Activated T-cell treated with anti-CD3 and anti-CD28 coated beads for 24 hours (primary cell): Measurements from ENCODE around the gene C6.
"Not testable (repeated sequence)": the region's sequence is repeated elsewhere in the genome, so short reads cannot be mapped to it uniquely, and the experiment has no call there.

ENCODE experiments used
- DNase-seq: peaks from one replicate; pipeline ENCODE4 v3.0.0-alpha.2; 2020; ENCODE audit warnings: low read depth

The C6 gene

DNA sequence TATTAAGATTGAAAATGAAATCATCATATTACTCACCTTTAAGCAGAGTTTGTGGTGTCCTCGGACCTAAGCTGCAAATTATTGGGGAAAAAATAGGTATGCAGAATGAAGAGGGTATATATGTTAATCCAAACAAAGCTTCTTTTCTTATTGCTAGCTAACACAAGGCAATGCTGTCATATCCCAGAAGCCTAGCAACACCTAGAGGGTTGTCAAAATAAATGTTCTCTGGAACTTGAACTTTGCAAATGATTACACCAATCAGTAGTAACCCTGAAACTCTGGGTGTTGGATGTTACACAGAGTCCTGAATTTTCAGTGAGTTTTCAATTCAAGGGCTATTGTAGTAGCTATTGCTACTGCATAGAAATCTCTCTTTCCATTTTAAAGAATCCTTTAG lies at the start of gene C6:
Gene C6 (minus strand): TSS at position 193 of the 400 bp plus-strand sequence. CDS start 10,302 bp downstream, outside the sequence.
- no peak for DNase-seq

- DNase-seq, result no peak
Measured at GRCh38 chr5:41256400-41256799, 43.1 kb upstream of the C6 start.

GRCh38 chr5:41253109-41253508 lies 39.8 kb upstream of the C6 start:
- DNase-seq, result no peak

DNA sequence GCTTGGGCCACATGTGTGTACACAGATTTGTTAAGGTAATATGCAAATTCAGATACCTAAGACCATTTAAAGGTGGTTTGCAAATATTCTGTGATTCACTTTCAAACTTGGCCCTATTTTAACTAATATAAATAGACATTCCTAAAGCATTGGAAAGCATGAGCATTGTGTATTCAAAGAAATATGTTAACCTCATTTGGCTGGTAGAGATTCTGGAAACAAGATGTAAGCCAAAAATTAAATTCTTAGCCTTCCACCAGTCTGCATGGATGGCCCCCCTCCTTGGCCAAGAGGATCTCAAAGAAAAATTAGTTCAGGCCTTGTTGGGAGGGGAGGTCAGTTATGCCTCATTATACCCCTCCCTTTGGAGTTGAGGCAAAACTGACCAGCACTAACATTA lies 38.7 kb upstream of the C6 start:
- no peak for DNase-seq

DNA sequence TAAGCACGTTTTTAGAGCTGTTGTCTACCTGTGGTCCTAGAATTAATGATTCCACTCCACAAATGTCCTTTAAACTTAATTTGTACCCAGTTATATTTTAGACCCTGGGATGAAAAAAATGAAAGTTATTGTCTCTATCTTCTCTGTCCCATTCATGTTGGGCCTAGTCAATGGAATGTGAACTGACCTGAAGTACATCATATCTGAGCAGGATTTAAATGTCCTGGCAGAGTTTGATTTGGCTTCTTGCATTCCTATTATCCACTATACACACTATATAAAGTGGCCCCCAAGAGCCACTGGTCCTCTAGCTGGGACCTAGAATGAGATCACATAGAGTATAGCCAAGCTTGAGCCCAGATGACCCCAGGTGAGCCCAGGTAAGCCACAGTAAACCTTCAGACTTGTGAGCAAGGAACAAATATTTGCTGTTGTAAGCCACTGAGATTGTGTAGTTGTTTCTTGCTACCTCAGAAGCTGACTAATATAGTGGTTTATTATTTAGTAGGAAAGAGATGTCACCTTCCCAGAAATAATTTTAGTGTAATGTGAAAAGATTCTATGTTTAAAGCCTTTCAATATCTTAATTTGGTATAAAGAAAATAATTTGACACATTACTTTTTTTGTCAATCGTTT lies 37.1 kb upstream of the C6 start:
- DNase-seq, result no peak

- DNase-seq, result no peak
Measured at GRCh38 chr5:41247135-41247534, 33.8 kb upstream of the C6 start.

DNA sequence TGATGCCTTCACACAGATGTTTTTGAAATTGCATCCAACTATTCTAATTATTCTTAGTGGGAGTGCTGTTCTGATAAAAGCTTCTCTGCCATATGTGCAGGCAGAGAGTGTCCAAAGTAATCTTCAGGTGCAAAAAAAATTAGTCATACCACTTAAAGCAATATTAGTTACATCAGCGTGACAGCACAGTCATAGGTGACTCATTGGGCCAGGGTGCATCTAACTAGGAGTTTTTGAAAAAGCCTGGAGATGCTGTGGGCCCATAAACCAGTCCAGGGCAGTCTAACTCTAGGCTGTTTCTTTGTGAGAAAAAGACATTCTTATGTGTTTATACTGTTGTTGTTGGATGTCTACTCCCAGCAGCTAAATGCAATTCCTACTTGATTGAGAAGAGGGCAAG lies 33.0 kb upstream of the C6 start:
- DNase-seq, result no peak

DNA sequence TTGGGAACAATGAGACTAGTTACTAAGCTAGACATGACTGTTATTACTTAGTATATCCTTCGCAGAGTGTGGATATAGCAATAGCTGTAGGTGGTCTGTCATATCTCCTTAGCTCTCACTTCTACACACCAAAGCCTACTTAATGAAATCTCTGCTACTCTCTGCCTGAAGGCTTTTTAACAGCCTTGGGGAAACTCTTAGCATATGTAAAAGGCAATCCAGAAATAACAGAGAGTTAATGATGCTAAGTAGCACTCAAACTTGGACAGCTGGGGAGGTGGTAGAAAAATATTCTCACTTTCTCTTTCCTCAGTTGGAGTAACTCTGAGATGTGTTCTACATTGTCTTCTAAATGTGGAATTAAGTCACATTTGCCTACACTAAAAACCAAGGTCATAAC lies 30.2 kb upstream of the C6 start:
- DNase-seq, result no peak

DNA sequence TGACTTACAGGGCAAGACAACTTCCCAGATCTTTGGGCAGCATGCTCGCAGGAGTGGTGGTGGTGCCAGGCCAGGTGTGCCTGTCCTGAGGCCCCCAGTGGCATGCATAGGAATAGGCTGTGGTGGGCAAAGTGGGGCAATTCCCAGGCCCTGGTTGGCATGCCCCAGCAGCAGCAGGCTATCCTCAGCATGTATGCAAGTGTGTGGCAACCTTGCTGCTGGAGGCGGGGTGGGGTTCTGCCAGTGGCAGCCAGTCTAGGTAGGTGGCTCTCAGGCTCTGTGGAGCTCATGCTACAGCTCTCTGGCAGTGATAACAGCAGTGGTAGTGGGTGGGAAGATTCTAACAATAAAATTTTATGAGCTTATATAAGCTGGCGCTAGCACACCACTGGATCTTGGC lies 27.7 kb upstream of the C6 start:
- no peak for DNase-seq

GRCh38 chr5:41240390-41240789 lies 27.1 kb upstream of the C6 start:
- DNase-seq, result no peak

DNA sequence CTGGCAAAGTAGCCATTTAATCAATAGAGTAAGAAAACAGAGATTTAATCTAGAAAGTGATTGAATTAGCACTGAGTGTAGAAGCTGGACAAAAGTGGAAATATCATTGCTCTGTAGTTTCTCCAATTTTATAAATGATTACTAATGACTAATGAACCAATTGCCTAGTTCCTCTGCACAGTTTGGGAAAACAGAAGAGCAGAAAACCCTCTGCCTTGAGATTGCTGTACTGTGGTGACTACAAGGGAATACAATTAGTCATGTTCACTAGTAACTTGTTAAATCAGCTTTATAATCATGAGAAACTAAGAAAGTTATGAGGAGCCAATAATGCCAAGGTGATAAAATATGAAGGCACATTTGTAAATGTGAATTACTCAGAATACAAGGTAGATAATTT lies 21.1 kb upstream of the C6 start:
- no peak for DNase-seq

GRCh38 chr5:41232797-41233196 lies 19.5 kb upstream of the C6 start:
- DNase-seq, result no peak

- DNase-seq, result not testable (repeated sequence)
Measured at GRCh38 chr5:41230276-41230675, 16.9 kb upstream of the C6 start.

- no peak for DNase-seq
Measured at GRCh38 chr5:41223962-41224361, 10.6 kb upstream of the C6 start.

GRCh38 chr5:41219658-41220269 lies 6.4 kb upstream of the C6 start:
- no peak for DNase-seq

GRCh38 chr5:41218929-41219657 lies 5.8 kb upstream of the C6 start:
- no peak for DNase-seq

- DNase-seq, result no peak
Measured at GRCh38 chr5:41214182-41214581, 850 bp upstream of the C6 start.

DNA sequence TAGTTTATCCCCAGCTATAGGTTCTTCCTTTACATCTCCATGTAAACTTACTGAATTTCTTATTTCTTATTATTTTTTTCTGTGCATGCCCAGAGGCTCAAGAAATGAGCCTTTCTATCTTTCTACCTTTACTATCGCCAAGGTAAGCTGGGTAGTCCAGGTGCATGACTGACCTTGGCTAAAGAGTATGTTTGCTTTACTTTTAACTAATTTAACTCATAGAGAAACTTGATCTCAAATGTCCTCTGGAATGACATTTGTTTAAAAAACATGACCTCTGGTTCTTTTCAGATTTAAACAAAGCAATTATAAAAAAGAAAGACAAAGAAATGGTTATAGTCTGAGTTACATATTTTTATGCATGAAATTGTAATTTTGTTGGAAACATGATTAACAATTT lies 397 bp downstream of the C6 start:
- no peak for DNase-seq

- no peak for DNase-seq
Measured at GRCh38 chr5:41211417-41211816, 1.9 kb downstream of the C6 start.

- DNase-seq, result not testable (repeated sequence)
Measured at GRCh38 chr5:41205475-41205874, 7.9 kb downstream of the C6 start.

DNA sequence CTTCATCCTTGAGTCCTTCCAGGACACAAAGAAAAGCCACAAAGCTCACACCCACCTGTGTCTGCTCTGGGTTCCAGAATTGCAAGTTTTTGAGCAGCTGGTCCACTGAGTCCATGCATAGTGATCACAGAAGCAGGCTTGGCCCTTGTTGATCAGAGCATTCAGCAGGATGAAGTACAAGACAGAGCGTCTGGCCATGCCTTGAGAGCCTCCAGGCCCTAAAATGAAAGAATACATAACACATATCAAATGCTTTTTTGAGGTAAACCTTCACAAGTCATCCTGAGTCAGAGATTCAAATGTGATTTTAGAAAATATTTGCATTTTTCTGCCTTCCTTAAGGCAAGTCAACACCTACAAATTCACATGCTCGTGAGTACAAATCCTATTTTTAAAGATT lies 10.3 kb downstream of the C6 start:
- no peak for DNase-seq

GRCh38 chr5:41201082-41201772 lies 12.1 kb downstream of the C6 start:
- DNase-seq, result no peak

GRCh38 chr5:41200506-41200905 lies 12.8 kb downstream of the C6 start:
- DNase-seq, result no peak
